GM12864 (cell line): Measurements from ENCODE around the gene C20orf141.
"Not testable (repeated sequence)": the region's sequence is repeated elsewhere in the genome, so short reads cannot be mapped to it uniquely, and the experiment has no call there.

Experiments
- DNase-seq: peaks from one replicate; pipeline ENCODE4 v3.0.0-alpha.2; 2011; ENCODE audit warnings: low read depth
- H3K4me3 ChIP-seq: 2 replicates; pipeline ENCODE4 v1.5.1; 2011; ENCODE audit warnings: mild to moderate bottlenecking, low read depth, low read length, control low read depth
- CTCF ChIP-seq: IDR thresholded peaks from 2 replicates; pipeline ENCODE4 v1.5.1; 2011; ENCODE audit warnings: low read depth, mild to moderate bottlenecking, moderate library complexity, low read length, control low read depth, inconsistent platforms; ENCODE audit errors: missing control alignments

Gene C20orf141

GRCh38 chr20:2814587-2815051 is at the start of gene C20orf141:
C20orf141 (plus strand) TSS chr20:2814987; CDS start chr20:2815185, 198 bp downstream.
- DNase-seq = no peak
- no peak for TF ChIP-seq CTCF
- no peak within 1 kb of the TSS for H3K4me3 ChIP-seq

- DNase-seq = no peak
- H3K4me3 ChIP-seq = no peak overlapping the region
- no peak for TF ChIP-seq CTCF
Observed at GRCh38 chr20:2767768-2768631, 46.8 kb upstream of the C20orf141 start.

- no peak for DNase-seq
- no peak overlapping the region for H3K4me3 ChIP-seq
- no peak for TF ChIP-seq CTCF
Observed at GRCh38 chr20:2768632-2769015, 46.2 kb upstream of the C20orf141 start.

- not testable (repeated sequence) for H3K4me3 ChIP-seq, DNase-seq
Observed at GRCh38 chr20:2770091-2770490, 44.7 kb upstream of the C20orf141 start.

GRCh38 chr20:2771631-2772080 is 43.1 kb upstream of the C20orf141 start:
- no peak overlapping the region for H3K4me3 ChIP-seq
- TF ChIP-seq CTCF = no peak
- DNase-seq = no peak

GRCh38 chr20:2773812-2774211 is 41.0 kb upstream of the C20orf141 start:
- DNase-seq = no peak
- H3K4me3 ChIP-seq = no peak overlapping the region
- no peak for TF ChIP-seq CTCF

- TF ChIP-seq CTCF = no peak
- no peak overlapping the region for H3K4me3 ChIP-seq
- no peak for DNase-seq
Observed at GRCh38 chr20:2775139-2775538, 39.6 kb upstream of the C20orf141 start.
